PC-9 (cell line): ENCODE results near the gene F11R.
"Not testable (repeated sequence)": the region's sequence is repeated elsewhere in the genome, so short reads cannot be mapped to it uniquely, and the experiment has no call there.

ENCODE experiments used
- CTCF ChIP-seq: fragments of 200-600 bp; sonication (generic); conservative IDR thresholded peaks from 2 replicates; pipeline ENCODE4 v1.6.1; 2017; ENCODE audit warnings: mixed run types, antibody characterized with exemption, mild to moderate bottlenecking, moderate library complexity
- EZH2 ChIP-seq: fragments of 200-600 bp; sonication (generic); IDR thresholded peaks from 2 replicates; pipeline ENCODE4 v1.8.0; 2017; ENCODE audit warnings: antibody characterized with exemption, low read depth

- TF ChIP-seq CTCF, EZH2: not testable (repeated sequence)
Measured at GRCh38 chr1:161017181-161017580, 3.8 kb downstream of the F11R start.
